H1 (cell line): ENCODE measurements around the gene SLC25A53. TPM values are rescaled to one million over a fixed set of nuclear protein-coding genes. Genes with fewer than 3 reads are reported as not detected.

ENCODE experiments used
- CTCF ChIA-PET: fragments of 300-600 bp; sonication (Branson Sonifier 250); formaldehyde crosslinking; loops from one replicate; lab custom pipeline; 2021; ENCODE audit not compliant: partially characterized antibody; lab: Charles Lee
- POLR2A ChIA-PET: fragments of 300-600 bp; sonication (Branson Sonifier 250); formaldehyde crosslinking; loops from one replicate; lab custom pipeline; 2021; ENCODE audit warnings: inconsistent platforms; ENCODE audit not compliant: partially characterized antibody; lab: Charles Lee
- DNase-seq, 2 experiments: peaks; one replicate each; pipeline versions ENCODE4 v3.0.0 to v3.0.0-alpha.2; 2010 to 2022; ENCODE audit warnings: low spot score in 2 of 2, low read depth in 1 of 2, mixed read lengths in 1 of 2
- FAIRE-seq: peaks from 2 replicates; lab custom pipeline; 2011; peaks lifted over from hg19 to GRCh38; lab: Jason Lieb, UNC
- H2AFZ ChIP-seq: 2 replicates; pipeline ENCODE4 v1.8.1; 2012; ENCODE audit warnings: low read length, inconsistent platforms
- H2AK5ac ChIP-seq: 2 replicates; pipeline ENCODE4 v1.6.1; 2013; ENCODE audit warnings: low read depth, low read length
- H2BK120ac ChIP-seq: replicated peaks from 2 replicates; pipeline ENCODE3; 2013; ENCODE audit warnings: low read depth, low read length, inconsistent platforms
- H2BK12ac ChIP-seq: 2 replicates; pipeline ENCODE4 v1.6.1; 2013; ENCODE audit warnings: low read depth, low read length
- H2BK15ac ChIP-seq: 2 replicates; pipeline ENCODE4 v1.6.1; 2013; ENCODE audit warnings: low read length
- H2BK20ac ChIP-seq: 2 replicates; pipeline ENCODE4 v1.6.1; 2013; ENCODE audit warnings: low read length
- H2BK5ac ChIP-seq: 2 replicates; pipeline ENCODE4 v1.6.1; 2013; ENCODE audit warnings: low read depth, low read length
- H3K14ac ChIP-seq: 2 replicates; pipeline ENCODE4 v1.6.1; 2013; ENCODE audit warnings: inconsistent platforms; ENCODE audit not compliant: insufficient read length
- H3K18ac ChIP-seq: 2 replicates; pipeline ENCODE4 v1.6.1; 2013; ENCODE audit warnings: low read length; ENCODE audit errors: extremely low read depth
- H3K23ac ChIP-seq: 2 replicates; pipeline ENCODE4 v1.6.1; 2013; ENCODE audit warnings: inconsistent platforms; ENCODE audit not compliant: insufficient read length
- H3K23me2 ChIP-seq: 2 replicates; pipeline ENCODE4 v1.6.1; 2013; ENCODE audit warnings: low read depth, low read length
- H3K27ac ChIP-seq: 2 replicates; pipeline ENCODE4 v1.6.1; 2011; ENCODE audit warnings: low read depth, low read length, inconsistent platforms
- H3K27me3 ChIP-seq, 4 experiments: replicated peaks in 1 of 4; 1 replicate in 1 of 4; 2 replicates in 3 of 4; pipeline versions ENCODE4 v1.6.1 to v1.8.1; 2011 to 2013; ENCODE audit warnings: low read length in 3 of 4, mild to moderate bottlenecking in 3 of 4, inconsistent platforms in 2 of 4, mixed read lengths in 2 of 4, moderate library complexity in 1 of 4; ENCODE audit not compliant: control insufficient read depth in 3 of 4, insufficient read depth in 3 of 4; ENCODE audit errors: extremely low read depth in 1 of 4
- H3K36me3 ChIP-seq, 4 experiments: 2 replicates each; pipeline versions ENCODE4 v1.6.1 to v1.8.1; 2011 to 2013; ENCODE audit warnings: mild to moderate bottlenecking in 4 of 4, low read length in 3 of 4, moderate library complexity in 2 of 4, control low read depth in 1 of 4, inconsistent platforms in 1 of 4; ENCODE audit not compliant: insufficient read depth in 4 of 4, control insufficient read depth in 2 of 4
- H3K4ac ChIP-seq: replicated peaks from 2 replicates; pipeline ENCODE3; 2013; ENCODE audit warnings: low read length, low read depth, mixed read lengths, inconsistent platforms; ENCODE audit not compliant: insufficient read length
- H3K4me1 ChIP-seq, 4 experiments: replicated peaks in 1 of 4; 1 replicate in 1 of 4; 2 replicates in 3 of 4; pipeline versions ENCODE4 v1.6.1 to v1.8.1; 2011 to 2013; ENCODE audit warnings: low read length in 3 of 4, inconsistent platforms in 2 of 4, mixed read lengths in 1 of 4; ENCODE audit not compliant: insufficient read depth in 4 of 4, control insufficient read depth in 3 of 4
- H3K4me2 ChIP-seq, 2 experiments: 2 replicates each; pipeline versions ENCODE4 v1.6.1 to v1.8.1; 2011 to 2013; ENCODE audit warnings: low read depth in 2 of 2, low read length in 2 of 2, control low read depth in 1 of 2, inconsistent platforms in 1 of 2, mild to moderate bottlenecking in 1 of 2; ENCODE audit not compliant: insufficient read depth in 1 of 2
- H3K4me3 ChIP-seq, 4 experiments: fragments of 200-600, 300-600 bp in 1 of 4; sonication (generic), shearing (Covaris generic), sonication (Bioruptor Twin) in 1 of 4; 2 replicates each; pipeline versions ENCODE4 v1.5.1 to v1.8.1; 2011 to 2016; ENCODE audit warnings: low read length in 4 of 4, low read depth in 3 of 4, control low read depth in 2 of 4, inconsistent platforms in 2 of 4, mild to moderate bottlenecking in 2 of 4, mixed read lengths in 1 of 4, moderate library complexity in 1 of 4; ENCODE audit not compliant: insufficient read depth in 2 of 4; ENCODE audit errors: extremely low read depth in 1 of 4
- H3K56ac ChIP-seq: replicated peaks from 2 replicates; pipeline ENCODE3; 2013; ENCODE audit warnings: low read depth, mild to moderate bottlenecking, mixed read lengths, low read length, inconsistent platforms; ENCODE audit not compliant: insufficient read length
- H3K79me1 ChIP-seq: 2 replicates; pipeline ENCODE4 v1.6.1; 2013; ENCODE audit warnings: low read depth, low read length, control low read depth
- H3K79me2 ChIP-seq, 2 experiments: 2 replicates each; pipeline versions ENCODE4 v1.6.1 to v1.8.1; 2012 to 2013; ENCODE audit warnings: low read length in 2 of 2, mild to moderate bottlenecking in 2 of 2, inconsistent platforms in 1 of 2; ENCODE audit not compliant: insufficient read depth in 2 of 2, control insufficient read depth in 1 of 2
- H3K9ac ChIP-seq, 4 experiments: replicated peaks in 1 of 4; 1 replicate in 1 of 4; 2 replicates in 3 of 4; pipeline versions ENCODE4 v1.6.1 to v1.8.1; 2011 to 2013; ENCODE audit warnings: low read depth in 3 of 4, low read length in 3 of 4, control low read depth in 2 of 4, mild to moderate bottlenecking in 2 of 4, moderate library complexity in 2 of 4, inconsistent platforms in 1 of 4; ENCODE audit errors: extremely low read depth in 1 of 4
- H3K9me3 ChIP-seq, 2 experiments: 2 replicates each; pipeline versions ENCODE4 v1.6.1 to v1.8.1; 2012 to 2013; ENCODE audit warnings: mild to moderate bottlenecking in 2 of 2, moderate library complexity in 2 of 2, control low read depth in 1 of 2, inconsistent platforms in 1 of 2, low read depth in 1 of 2, low read length in 1 of 2, mixed read lengths in 1 of 2; ENCODE audit not compliant: insufficient read depth in 2 of 2
- H4K20me1 ChIP-seq, 2 experiments: replicated peaks in 1 of 2; 2 replicates each; pipeline versions ENCODE3 to v1.8.1; 2011 to 2013; ENCODE audit warnings: inconsistent platforms in 2 of 2, low read length in 2 of 2, mild to moderate bottlenecking in 1 of 2; ENCODE audit not compliant: insufficient read depth in 2 of 2, control insufficient read depth in 1 of 2
- H4K5ac ChIP-seq: 2 replicates; pipeline ENCODE4 v1.6.1; 2013; ENCODE audit warnings: low read length, low read depth, mixed read lengths, inconsistent platforms; ENCODE audit not compliant: insufficient read length
- H4K8ac ChIP-seq: 2 replicates; pipeline ENCODE4 v1.8.0; 2013; ENCODE audit warnings: mild to moderate bottlenecking, moderate library complexity, low read length, inconsistent platforms; ENCODE audit not compliant: insufficient read depth; ENCODE audit errors: extremely low read depth
- H4K91ac ChIP-seq: replicated peaks from 2 replicates; pipeline ENCODE3; 2013; ENCODE audit warnings: low read length, mixed read lengths, inconsistent platforms; ENCODE audit not compliant: insufficient read length
- MAFK ChIP-seq: IDR thresholded peaks from 2 replicates; pipeline ENCODE4 v1.6.1; 2012; ENCODE audit warnings: low read depth, mild to moderate bottlenecking, improper control_type of control experiment, low read length
- WGBS, 2 experiments: shearing (Covaris generic) in 1 of 2; methylation state at CpG; one replicate each; pipeline versions ENCODE4 v1.1.6 to v1.1.7; 2013 to 2015; ENCODE audit warnings: low lambda C conversion rate in 2 of 2, mixed read lengths in 2 of 2, inconsistent platforms in 1 of 2, low coverage in 1 of 2, missing lambda C conversion rate in 1 of 2; ENCODE audit not compliant: insufficient replicate concordance in 2 of 2, insufficient coverage in 1 of 2, insufficient read length in 1 of 2; ENCODE audit errors: extremely low coverage in 1 of 2, missing lambda C conversion rate in 1 of 2; 5-methylcytosine and 5-hydroxymethylcytosine counted together
- polyA plus RNA-seq, 7 experiments: library from polyadenylated mRNA; depleted of rRNA in 3 of 7; stranded (reverse) in 5 of 7; unstranded in 2 of 7; fragments of >200 nt in 5 of 7; fragments of 200-250 nt in 2 of 7; gene quantifications; 1 replicate in 5 of 7; 2 replicates in 1 of 7; 4 replicates in 1 of 7; pipeline versions ENCODE4 v1.2.1 to v1.2.3, GENCODE V29; 2011 to 2013; ENCODE audit warnings: missing spikeins in 2 of 7, mixed read lengths in 2 of 7
- total RNA-seq: library from RNA; stranded (reverse); fragmentation: NEBNext Ultra II Directional; extraction: Animal tissue kit (Norgen Biotek cat#: 25700); gene quantifications from 2 replicates; pipeline ENCODE4 v1.2.1, GENCODE V29; 2021
- TF ChIP-seq, protein P1 (sequence below): IDR thresholded peaks from 2 replicates; pipeline ENCODE4 v1.6.1; 2012; ENCODE audit warnings: inconsistent platforms

The SLC25A53 gene
- total and polyA plus RNA-seq, 2 of the 8 experiments (the other 6 are each of a cell fraction or from before 2014, with no cell fraction given): 2.4 to 4.2 TPM

DNA sequence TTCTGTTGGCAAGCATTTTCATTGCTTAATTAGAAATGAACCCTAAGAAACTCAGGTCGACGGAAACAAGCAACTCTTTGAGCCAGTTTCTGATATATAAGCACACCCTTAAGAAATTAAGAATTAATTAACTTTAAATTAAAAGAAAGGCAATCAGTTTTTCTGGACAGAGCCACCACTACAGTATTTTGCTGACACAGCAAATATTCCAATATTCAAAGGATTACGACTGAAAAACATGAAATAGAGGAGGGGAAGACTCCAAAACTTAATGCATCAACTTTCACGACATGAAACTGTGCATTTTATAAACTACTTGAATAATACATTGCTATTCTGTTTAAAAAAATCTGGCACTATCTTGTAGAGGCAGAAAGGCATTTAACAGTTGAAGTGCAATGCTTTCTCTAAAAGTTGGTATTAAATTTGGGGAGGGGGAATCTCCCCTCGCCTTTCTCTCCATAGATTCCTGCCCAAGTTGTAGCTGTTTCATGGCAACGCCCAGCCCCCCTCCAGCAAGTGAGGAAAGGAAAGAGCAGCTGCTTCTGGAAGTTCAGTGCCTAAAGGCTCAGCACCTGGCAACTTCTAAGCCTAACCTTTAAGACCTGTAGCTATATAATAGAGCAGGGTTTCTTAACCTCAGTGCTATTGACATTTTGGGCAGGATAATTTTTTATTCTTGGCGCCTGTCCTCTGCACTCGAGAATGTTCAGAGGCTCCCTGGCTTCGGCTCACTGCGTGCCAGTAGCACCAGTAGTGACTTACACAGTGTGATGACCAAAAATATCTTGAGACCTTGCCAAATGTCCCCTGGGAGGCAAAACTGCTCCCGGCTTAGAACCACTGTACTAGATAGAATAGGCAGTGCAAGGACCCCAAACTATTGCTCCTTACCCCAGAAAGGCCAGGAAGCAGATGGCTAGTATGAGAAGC lies 51.2 kb downstream of the SLC25A53 start:
- Histone ChIP-seq H2BK15ac (no peak overlapping the region), H3K14ac (no peak overlapping the region)
- peak; percentile 94 for TF ChIP-seq MAFK
- TF ChIP-seq, protein P1, sequence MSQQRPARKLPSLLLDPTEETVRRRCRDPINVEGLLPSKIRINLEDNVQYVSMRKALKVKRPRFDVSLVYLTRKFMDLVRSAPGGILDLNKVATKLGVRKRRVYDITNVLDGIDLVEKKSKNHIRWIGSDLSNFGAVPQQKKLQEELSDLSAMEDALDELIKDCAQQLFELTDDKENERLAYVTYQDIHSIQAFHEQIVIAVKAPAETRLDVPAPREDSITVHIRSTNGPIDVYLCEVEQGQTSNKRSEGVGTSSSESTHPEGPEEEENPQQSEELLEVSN: no peak
- TF ChIP-seq, all 59 proteins: peak for 1
- Histone ChIP-seq H2AK5ac (no peak overlapping the region), H4K5ac (no peak overlapping the region), H3K27ac (no peak overlapping the region), H3K18ac (no peak overlapping the region), H2BK120ac (no peak overlapping the region), H3K9ac (no peak overlapping the region), H2BK20ac (no peak overlapping the region), H3K4me2 (no peak overlapping the region), H4K20me1 (no peaks in the 10 kb centered on the region), H3K79me1 (no peaks in the 10 kb centered on the region), H3K4me1 (no peaks in the 10 kb centered on the region), H3K27me3 (no peaks in the 10 kb centered on the region), H3K23me2 (no peaks in the 10 kb centered on the region), H3K56ac (no peak overlapping the region), H3K79me2 (no peaks in the 10 kb centered on the region), H3K9me3 (no peaks in the 10 kb centered on the region), H3K23ac (no peak overlapping the region), H4K91ac (no peak overlapping the region), H2BK12ac (no peak overlapping the region), H2AFZ (no peak overlapping the region), H3K4me3 (no peak overlapping the region), H2BK5ac (no peak overlapping the region), H4K8ac (no peak overlapping the region), H3K4ac (no peak overlapping the region), H3K36me3 (no peaks in the 10 kb centered on the region)
- WGBS, 2 experiments: 90% methylated on average over 11 of the region's 11 CpGs; no CpG with 5 or more reads in 1 of the 2 experiments
- CTCF ChIA-PET: no interaction called here
- DNase-seq (no peak), FAIRE-seq (no peak)
- POLR2A ChIA-PET: no interaction called here
